NB4 (cell line): ENCODE results near the gene GPR82.

ENCODE experiments used
- MYC ChIP-seq: IDR thresholded peaks from 2 replicates; pipeline ENCODE4 v1.6.1; 2011; ENCODE audit warnings: low read depth, low read length
- POLR2A ChIP-seq: IDR thresholded peaks from 2 replicates; pipeline ENCODE4 v1.6.1; 2011; ENCODE audit warnings: mild to moderate bottlenecking; ENCODE audit not compliant: insufficient read length; ENCODE audit errors: extremely low read depth
- TF ChIP-seq, protein P1 (sequence below): IDR thresholded peaks from 2 replicates; pipeline ENCODE4 v1.6.1; 2011; ENCODE audit warnings: low read depth, low read length
- TF ChIP-seq, protein P2 (sequence below): IDR thresholded peaks from one replicate; pipeline ENCODE4 v1.5.1; 2012; ENCODE audit warnings: low read depth, low read length

DNA sequence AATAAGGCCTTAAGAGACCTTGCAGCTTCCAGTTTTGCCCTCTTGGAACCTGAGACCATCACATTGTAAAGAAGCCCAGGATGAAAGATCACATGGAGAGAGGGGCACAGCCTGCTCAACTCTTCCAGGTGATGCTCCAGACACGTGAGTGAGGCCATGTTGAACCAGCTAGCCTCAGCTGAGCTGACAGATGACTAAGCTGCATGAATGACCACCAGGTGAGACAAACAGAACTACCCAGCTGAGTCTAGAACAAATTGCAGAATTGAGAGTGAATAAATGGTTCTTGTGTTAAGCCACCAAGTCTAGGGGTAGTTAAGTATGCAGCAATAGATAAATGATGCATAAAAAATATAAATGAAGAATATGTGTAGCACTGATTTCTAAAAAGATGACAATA is 16.8 kb upstream of the GPR82 start:
- TF ChIP-seq, protein P1, sequence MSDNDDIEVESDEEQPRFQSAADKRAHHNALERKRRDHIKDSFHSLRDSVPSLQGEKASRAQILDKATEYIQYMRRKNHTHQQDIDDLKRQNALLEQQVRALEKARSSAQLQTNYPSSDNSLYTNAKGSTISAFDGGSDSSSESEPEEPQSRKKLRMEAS, result no peak
- TF ChIP-seq POLR2A (no peak), MYC (no peak)
- TF ChIP-seq, protein P2, sequence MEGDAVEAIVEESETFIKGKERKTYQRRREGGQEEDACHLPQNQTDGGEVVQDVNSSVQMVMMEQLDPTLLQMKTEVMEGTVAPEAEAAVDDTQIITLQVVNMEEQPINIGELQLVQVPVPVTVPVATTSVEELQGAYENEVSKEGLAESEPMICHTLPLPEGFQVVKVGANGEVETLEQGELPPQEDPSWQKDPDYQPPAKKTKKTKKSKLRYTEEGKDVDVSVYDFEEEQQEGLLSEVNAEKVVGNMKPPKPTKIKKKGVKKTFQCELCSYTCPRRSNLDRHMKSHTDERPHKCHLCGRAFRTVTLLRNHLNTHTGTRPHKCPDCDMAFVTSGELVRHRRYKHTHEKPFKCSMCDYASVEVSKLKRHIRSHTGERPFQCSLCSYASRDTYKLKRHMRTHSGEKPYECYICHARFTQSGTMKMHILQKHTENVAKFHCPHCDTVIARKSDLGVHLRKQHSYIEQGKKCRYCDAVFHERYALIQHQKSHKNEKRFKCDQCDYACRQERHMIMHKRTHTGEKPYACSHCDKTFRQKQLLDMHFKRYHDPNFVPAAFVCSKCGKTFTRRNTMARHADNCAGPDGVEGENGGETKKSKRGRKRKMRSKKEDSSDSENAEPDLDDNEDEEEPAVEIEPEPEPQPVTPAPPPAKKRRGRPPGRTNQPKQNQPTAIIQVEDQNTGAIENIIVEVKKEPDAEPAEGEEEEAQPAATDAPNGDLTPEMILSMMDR, result no peak
